RPMI7951 (cell line): ENCODE measurements around the gene AP4S1. TPM values are rescaled to one million over a fixed set of nuclear protein-coding genes. Genes with fewer than 3 reads are reported as not detected.
A peak's percentile ranks its signal among the peaks of the same experiment; 100 is the strongest.
"Not testable (repeated sequence)": the region's sequence is repeated elsewhere in the genome, so short reads cannot be mapped to it uniquely, and the experiment has no call there.

Experiments
- DNase-seq: peaks from one replicate; pipeline ENCODE4 v3.0.0-alpha.2; 2012; ENCODE audit warnings: low read depth
- total RNA-seq: library from RNA; depleted of rRNA; stranded (reverse); fragments of >200 nt; shearing (Covaris generic); gene quantifications from 2 replicates; pipeline ENCODE4 v1.2.3, GENCODE V29; 2014

AP4S1 gene
- total RNA-seq, 1 experiment from 2014 or later: 3.4 TPM

DNA sequence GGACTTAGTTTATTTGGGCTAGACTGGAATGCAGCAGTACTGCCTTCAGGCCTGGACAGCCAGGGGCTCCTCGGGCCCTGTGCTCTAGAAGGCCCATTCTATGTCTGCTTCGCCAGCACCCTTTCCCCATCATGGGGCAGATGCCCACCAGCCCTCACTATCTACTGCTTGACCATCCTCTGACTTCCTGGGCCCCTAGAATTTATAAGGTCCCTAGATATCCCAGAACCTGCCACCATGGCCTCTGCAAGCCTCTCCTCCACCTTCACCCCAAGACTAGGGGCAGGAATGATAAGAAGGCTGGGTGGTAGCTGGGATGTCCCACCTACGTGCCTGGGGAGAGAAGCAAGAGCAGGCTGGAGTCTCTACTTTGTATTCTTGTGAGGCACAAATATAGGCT lies 59.6 kb downstream of the AP4S1 start:
- no peak for DNase-seq

DNA sequence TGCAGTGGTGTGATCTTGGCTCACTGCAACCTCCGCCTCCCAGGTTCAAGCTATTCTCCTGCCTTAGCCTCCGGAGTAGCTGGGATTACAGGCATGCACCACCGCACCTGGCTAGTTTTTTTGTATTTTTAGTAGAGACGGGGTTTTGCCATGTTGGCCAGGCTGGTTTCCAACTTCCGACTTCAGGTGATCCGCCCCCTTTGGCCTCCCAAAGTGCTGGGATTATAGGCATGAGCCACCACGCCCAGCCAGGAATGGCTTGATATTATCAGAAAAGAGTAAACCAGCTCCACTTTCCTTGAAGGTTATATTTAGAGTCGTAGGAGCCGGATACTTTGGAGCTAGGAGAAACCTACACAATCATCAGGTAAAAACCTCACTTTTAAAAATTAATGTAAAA lies 61.0 kb downstream of the AP4S1 start:
- not testable (repeated sequence) for DNase-seq

DNA sequence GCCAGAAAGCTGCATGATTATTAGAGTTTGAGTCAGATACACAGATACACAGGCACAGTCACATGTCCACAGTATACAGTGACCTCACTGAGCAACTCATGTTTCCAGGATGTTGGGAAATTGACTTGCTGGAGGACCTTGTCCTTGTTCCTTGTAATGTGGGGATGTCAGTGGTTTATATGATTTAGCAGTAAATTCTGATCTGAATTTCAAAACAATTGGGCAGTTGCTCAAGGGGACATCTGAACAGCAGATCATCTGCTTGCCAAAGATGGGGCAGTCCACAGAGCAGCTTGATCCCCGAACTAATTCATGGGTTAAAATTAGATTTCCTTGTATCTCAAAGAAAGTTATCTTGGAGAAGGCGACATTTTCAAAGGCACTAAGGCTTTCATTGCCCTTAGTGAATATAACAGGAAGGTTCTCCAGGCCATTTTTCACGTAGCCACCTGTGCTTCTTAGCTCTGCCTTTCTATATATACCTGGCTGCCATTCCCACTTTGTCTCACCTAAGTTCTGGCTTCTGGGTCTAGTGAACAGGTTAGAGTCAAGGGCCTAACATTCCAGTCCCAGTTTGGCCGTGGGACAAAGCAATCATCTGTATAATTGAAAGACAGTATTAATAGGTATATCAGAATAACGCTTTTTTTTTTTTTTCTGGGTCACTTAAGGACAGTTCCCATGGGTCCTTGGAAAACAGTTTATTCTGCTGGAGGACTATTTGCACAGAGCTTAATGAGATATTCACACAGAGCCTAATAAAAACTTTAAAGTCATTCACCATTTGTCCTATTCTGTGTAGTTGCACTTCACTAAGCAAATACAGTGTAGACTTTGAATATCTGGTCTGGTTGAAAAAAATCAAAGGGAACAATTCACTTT lies 65.7 kb downstream of the AP4S1 start:
- DNase-seq: peak; percentile 63

DNA sequence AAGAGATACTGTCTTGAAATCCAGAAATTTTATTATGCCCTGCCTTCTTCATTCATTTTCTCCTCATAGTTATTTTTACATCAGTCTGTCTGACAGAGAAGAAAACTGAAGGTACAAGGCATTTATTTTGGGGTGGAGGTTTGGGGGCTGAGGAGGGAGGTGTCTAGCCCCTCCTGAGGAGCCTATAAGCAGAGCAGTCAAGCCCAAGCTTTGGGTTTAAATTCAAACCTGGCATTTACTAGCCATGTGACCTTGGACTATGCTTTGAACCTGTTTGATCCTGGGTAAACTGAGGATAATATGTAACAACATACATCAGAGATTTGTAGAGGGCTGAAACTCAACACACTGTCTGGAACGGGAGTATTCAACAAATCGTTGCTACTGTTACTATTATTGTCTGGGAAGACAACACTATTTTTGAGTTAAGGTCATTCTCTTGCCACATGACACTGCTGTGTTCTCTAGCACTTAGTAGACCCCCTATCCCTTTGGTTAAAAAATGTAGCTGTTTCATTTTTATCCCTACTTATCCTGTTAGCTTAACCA lies 66.8 kb downstream of the AP4S1 start:
- no peak for DNase-seq

DNA sequence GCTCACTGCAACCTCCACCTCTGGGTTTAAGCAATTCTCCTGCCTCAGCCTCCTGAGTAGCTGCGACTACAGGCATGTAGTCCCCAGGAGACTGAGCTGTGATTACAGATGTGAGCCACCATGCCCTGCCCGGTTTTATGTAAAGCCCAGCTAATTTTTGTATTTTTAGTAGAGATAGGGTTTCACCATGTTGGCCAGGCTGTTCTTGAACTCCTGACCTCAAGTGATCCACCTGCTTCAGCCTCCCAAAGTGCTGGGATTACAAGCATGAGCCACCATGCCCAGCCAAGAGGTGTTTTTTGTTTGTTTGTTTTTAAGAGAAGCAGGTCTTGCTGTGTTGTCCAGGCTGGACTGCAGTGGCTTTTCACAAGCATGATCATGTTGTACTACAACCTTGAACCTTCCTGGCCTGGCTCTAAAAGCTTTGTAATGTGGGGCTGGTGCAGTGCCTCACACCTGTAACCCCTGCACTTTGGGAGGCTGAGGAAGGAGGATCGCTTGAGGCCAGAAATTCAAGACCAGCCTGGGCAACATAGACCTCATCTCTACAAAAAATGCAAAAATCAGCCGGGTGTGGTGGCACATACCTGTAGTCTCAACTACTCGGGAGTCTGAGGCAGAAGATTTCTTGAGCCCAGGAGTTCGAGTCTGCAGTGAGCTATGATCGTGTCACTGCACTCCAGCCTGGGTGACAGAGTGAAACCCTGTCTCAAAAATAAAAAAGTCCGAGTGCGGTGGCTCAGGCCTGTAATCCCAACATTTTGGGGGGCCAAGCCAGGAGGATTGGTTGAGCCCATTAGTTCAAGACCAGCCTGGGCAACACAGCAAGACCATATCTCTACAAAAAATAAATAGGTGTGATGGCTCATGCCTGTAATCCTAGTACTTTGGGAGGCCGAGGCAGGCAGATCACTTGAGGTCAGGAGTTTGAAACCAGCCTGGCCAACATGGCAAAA lies 68.7 kb downstream of the AP4S1 start:
- not testable (repeated sequence) for DNase-seq

DNA sequence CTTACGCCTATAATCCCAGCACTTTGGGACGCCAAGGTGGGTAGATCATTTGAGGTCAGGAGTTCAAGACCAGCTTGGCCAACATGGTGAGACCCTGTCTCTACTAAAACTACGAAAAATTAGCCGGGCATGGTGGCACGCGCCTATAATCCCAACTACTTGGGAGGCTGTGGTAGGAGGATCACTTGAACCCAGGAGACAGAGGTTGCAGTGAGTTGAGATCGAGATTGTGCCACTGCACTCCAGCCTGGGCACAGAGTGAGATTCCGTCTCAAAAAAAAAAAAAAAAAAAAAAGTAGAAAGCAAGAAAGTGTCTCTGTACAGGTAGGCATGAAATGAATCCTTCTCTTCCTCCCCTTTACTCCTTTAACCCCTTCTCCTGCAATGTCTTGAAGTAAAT lies 70.4 kb downstream of the AP4S1 start:
- not testable (repeated sequence) for DNase-seq

DNA sequence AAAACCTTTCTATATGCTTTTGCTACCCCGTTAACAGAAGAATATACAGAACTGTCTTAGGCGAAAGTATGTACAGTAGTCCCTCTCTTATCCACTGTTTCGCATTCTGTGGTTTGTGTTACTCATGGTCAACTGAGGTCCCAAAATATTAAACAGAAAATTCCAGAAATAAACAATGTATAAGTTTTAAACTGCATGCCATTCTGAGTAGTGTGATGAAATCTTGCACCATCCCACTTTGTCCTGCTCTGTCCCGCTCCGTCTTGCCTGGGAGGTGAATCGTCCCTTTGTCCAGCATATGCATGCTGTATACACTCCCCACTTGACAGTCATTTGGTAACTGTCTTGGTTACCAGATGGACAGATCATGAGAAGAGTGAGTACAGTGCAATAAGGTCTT lies 70.8 kb downstream of the AP4S1 start:
- DNase-seq: no peak

DNA sequence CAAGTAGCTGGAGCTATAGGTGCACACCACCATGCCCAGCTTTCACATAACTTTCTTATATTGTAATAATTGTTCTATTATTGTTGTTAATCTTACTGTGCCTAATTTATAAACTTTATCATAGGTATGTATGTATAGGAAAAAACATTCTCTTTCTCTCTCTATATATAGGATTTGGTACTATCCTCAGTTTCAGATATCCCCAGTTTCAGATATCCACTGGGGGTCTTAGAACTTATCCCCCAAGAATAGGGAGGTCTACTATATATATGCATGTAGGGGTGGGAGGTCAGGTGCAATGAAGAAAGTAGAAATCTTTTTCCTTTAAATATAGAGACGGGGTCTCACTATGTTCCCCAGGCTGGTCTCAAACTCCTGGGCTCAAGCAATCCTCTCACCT lies 71.6 kb downstream of the AP4S1 start:
- no peak for DNase-seq

DNA sequence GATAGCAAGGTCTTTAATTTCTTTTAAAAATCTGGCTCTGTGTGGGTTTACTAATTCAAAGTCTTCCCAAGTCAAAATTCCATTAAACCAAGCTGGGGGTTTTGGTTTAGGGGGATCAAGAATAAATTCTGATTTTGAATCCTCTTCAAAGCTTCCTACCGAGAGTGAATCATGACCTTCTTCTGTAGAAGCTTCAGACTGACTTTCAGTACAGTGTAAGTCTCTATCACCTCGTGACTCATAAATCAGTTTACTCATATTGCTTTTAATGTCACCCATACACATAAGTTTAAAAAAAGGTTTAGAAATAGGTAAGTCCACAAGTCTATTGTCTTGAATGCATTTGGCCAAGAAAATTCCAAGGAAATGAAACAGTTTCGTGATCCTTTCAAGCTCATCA lies 81.3 kb downstream of the AP4S1 start:
- DNase-seq: no peak

DNA sequence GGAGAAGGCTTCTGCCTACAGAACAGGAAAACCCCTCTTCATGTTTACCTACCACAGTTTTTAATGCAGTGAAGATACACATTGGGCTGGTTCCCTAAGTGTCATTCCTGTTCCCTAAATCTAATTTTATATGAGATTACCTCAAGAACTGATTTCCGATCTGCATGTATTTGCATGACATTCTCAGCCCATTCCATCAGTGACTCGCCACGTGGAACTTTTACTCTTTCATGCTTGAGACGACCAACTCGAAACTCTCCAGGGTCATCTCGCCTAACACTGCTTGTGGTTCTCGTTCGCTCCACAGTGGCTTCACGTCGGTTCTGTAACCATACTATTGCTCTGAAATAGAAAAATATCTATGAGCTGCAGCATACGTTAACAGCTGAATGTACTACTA lies 83.8 kb downstream of the AP4S1 start:
- DNase-seq: no peak

DNA sequence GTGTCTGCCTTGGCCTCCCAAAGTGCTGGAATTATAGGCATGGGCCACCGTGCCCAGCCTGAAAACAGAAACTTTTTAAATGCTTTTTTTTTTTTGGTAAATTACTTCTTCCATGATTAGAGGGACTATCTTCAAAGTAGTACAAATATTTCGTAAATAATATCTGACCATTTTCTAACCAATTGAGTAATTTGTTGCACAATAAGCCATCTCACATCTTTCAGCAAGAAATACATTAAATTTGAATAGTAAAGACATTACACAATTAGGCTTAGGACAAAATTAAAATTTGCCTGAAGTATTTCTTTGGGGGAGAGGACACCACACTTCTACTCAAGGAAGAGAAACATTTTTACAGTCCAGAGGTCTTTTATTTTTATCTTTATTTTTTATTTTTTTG lies 85.4 kb downstream of the AP4S1 start:
- DNase-seq: no peak

DNA sequence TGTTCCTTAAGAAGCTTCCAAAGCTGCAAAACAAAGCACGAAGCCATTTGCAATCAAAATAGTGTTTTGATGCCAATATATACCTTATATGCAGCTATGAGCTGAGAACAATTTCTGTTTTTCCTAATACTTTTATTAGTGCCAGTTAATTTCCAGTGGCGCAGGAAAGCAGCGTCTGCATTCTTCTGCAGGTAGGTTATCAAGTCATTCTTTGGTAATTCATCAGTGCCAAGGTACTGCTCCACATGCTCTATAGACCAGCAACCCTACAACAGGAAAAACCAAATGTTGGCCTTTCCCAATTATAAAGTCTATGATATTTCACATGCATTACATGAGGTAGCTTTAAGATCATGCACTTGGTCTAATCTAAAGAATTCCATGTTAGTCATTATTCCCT lies 88.3 kb downstream of the AP4S1 start:
- DNase-seq: no peak

DNA sequence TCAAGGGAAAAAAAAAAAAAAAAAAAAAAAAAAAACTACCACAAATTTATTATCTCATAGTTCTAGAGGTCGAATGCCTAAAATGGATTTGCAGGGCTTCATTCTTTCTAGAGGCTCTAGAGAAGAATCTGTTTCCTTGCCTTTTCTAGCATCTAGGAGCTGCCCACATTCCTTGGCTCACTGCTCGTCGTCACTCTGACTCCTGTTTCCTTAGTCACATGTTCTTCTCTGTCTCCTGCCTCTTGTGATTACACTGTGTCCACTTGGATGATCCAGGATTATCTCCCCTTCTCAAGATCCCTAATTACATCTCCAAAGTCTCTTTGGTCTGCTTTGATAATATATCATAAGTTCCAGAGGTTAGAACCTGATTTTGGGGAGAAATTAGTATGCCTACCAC lies 93.4 kb downstream of the AP4S1 start:
- DNase-seq: no peak

DNA sequence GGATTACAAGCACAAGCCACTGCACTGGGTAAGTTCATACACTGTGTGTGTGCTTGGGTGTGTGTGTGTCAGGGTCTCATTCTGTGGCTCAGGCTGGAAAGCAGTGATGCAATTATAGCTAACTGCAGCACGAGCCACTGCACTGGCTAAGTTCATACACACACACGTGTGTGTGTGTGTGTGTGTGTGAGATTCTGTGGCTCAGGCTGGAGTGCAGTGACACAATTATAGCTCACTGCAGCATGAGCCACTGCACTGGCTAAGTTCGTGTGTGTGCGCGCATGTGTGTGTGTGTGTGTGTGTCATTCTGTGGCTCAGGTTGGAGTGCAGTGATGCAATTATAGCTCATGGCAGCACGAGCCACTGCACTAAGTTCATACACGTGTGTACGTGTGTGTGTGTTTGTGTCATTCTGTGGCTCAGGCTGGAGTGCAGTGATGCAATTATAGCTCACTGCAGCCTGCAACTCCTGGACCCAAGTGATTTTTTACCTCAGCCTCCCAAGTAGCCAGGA lies 96.7 kb downstream of the AP4S1 start:
- DNase-seq: peak; percentile 0

DNA sequence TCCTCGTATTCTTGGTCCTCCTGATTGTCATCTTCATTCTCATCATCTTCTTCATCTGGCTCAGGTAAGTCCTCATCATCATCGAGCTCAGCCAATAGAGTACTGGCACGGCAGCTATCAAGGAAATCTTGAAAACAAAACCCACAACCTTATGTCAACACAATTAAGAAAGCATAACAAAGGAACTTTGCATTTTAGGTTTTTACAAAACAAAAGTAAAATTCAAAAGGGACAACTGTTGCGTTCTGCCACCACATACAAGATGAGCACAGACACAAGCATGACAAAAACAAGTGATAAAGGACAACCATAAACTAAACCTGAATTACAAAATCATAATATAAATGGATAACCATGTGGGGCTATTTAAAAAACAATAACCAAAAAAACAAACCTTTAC lies 97.5 kb downstream of the AP4S1 start:
- no peak for DNase-seq

DNA sequence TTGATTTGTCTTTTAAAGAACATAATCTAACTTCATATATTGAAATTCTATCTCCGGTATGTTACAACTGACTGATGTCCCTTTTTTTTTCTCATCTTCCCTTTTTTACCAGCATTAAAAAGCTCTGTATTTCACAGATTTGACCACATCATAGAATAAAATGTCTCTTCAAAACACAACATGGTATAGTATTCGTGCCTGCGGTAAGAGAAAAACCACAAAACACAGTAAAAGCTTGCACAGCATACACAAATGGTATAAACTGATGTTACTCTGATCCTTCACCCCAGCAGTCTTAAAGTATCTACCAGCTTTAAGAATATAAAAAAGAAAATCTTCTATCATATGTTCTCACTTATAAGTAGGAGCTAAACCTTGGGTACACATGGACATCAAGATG lies 98.7 kb downstream of the AP4S1 start:
- DNase-seq: no peak

DNA sequence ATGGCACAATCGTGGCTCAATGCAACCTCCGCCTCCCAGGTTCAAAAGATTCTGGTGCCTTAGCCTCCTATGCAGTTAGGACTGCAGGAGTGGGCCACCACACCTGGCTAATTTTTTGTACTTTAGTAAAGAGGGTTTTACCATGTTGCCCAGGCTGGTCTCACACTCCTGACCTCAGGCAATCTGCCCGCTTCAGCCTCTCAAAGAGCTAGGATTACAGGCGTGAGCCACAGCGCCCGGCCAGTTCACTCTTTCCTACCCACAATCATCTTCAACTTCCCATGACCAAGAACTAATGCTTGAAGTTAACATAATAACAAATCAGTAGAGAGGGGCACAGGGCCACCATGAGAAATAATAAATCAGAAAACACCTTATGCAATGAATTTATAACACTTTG lies 99.8 kb downstream of the AP4S1 start:
- DNase-seq: no peak

DNA sequence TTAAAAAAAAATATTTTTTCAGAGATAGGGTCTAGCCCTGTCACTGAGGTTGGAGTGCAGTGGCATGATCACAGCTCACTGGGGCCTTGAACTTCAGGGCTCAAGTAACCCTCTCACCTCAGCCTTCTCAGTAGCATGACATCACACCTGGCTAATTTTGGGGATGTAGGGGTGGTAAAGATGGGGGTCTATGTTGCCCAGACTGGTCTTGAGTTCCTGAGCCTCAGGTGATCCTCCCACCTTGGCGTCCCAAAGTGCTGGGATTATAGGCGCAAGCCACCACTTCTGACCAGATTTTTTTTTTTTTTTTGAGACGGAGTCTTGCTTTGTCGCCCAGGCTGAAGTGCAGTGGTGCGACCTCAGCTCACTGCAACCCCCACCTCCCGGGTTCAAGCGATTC lies 101.2 kb downstream of the AP4S1 start:
- DNase-seq: no peak

DNA sequence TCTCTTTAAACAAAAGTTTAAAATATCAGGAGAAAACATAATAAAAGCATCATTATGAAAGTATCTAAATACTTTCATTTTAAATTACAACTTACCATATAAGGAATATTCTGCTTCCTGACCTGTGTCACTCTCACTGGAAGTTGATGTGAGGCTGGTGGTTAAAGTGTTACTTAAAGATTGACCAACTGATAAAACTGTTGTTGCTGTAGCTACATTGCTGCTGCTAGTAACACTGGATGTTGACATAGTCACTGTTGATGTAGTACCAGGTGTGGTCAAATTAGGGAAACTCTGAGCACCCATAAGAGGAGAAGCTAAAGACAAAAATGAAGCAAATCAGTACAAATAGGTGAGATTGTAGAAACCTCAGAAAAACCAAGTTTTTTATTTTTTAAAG lies 102.2 kb downstream of the AP4S1 start:
- DNase-seq: no peak

DNA sequence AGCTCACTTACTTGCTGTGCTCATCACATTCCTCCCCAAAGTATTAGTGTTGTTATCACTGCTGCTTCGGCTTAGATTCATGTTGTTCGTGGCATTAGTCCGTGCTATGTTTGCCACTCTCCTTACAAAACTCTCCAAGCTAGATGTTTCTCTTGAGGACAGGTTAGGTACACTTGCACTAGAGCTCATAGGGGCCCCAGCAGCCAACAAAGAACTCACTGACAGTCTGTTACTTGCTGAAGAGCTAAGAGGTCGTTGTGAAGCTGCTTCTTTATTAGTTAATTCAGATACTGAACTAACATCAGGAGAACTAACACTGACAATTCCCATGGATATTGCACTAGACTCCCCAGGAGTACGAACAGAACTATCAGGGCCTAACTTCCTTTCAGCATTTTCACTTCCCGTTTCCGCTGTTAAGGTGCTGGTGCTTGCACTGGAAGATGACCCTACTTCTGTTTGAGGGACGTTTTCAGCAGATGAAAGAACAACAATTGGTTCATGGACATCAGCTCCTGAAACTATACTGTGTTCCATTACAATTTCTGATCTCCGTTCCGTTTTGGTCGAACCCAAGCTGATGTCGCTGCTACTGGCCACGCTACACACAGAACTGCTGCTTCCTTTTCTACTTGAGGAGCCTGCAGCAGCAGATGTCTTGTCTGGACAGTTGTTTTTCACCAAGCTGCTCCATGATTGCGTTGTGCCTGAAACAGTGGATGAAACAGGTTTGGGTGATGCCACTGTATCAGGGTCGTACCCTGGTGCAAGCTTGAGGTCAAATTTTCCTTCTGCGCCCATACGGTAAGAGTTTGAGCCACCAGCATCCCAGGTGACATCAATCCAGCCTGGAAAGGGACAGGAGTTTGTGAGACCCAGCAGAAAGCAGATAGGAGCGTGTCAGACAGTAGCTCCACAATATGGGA lies 103.4 kb downstream of the AP4S1 start:
- no peak for DNase-seq

DNA sequence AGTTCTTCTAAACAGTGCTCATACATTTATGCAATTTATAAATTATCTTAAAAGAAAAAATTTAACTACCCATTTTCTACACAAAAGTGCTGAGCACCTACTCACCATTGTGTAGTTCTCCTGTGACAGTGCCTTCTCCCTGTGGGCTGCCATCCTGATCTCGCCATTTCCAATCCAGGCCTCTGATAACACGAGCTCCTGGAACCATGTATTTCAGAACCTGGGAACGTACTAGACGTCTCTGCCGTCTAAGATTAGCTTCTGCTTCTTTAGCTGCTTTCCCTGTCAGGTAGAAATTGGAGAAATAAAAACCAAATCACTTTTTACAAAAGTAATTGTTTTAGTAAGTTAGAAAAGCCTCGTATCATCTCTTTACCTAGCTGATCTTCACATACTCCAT lies 107.7 kb downstream of the AP4S1 start:
- no peak for DNase-seq
